ENCODE measurements around the gene DNAH2.

- TF ChIP-seq POLR2A (IDR thresholded peaks at IDR 0.05): no peak
- TF ChIP-seq CTCF (IDR thresholded peaks at IDR 0.05): peak; percentile 19 to 61 (median 40)
- TF ChIP-seq EP300 (IDR thresholded peaks at IDR 0.05): no peak
- TF ChIP-seq POLR2AphosphoS5 (IDR thresholded peaks at IDR 0.05): no peak
These were observed 140.9 kb downstream of the DNAH2 start for GRCh38 chr17:7858522-7858810.

Measured in sigmoid colon (tissue), 4 donors.